Kidney (tissue), 14 donors: Measurements from ENCODE around the gene MAGEB3. TPM values are rescaled to one million over a fixed set of nuclear protein-coding genes. Genes with fewer than 3 reads are reported as not detected.
"Not testable (repeated sequence)": the region's sequence is repeated elsewhere in the genome, so short reads cannot be mapped to it uniquely, and the experiment has no call there.

Experiments
- DNase-seq, 5 donors: peaks; one replicate each; pipeline ENCODE4 v3.0.0-alpha.2; 2013 to 2020
- FAIRE-seq: peaks from 2 replicates; lab custom pipeline; 2012; peaks lifted over from hg19 to GRCh38; lab: Jason Lieb, UNC
- H3K27ac ChIP-seq, 2 donors: one replicate each; pipeline ENCODE4 v1.7.0; 2013; ENCODE audit warnings: low read depth in 2 of 2, low read length in 2 of 2, inconsistent platforms in 1 of 2
- H3K27me3 ChIP-seq: one replicate; pipeline ENCODE4 v1.7.1; 2013; ENCODE audit warnings: low read length, inconsistent platforms; ENCODE audit not compliant: control insufficient read depth, insufficient read depth
- H3K36me3 ChIP-seq, 3 donors: one replicate each; pipeline versions ENCODE4 v1.7.0 to v1.7.1; 2013; ENCODE audit warnings: low read length in 3 of 3, control low read depth in 1 of 3, inconsistent platforms in 1 of 3; ENCODE audit not compliant: insufficient read depth in 3 of 3, control insufficient read depth in 2 of 3
- H3K4me1 ChIP-seq, 3 donors: one replicate each; pipeline versions ENCODE4 v1.7.0 to v1.7.1; 2013; ENCODE audit warnings: low read length in 3 of 3, inconsistent platforms in 1 of 3, low read depth in 1 of 3; ENCODE audit not compliant: control insufficient read depth in 2 of 3, insufficient read depth in 2 of 3
- H3K4me3 ChIP-seq, 3 donors: one replicate each; pipeline versions ENCODE4 v1.7.0 to v1.8.1; 2013; ENCODE audit warnings: low read length in 3 of 3, control low read depth in 1 of 3, inconsistent platforms in 1 of 3
- H3K9ac ChIP-seq, 3 donors: one replicate each; pipeline versions ENCODE4 v1.7.0 to v1.7.1; 2013; ENCODE audit warnings: low read length in 3 of 3, control low read depth in 1 of 3, inconsistent platforms in 1 of 3
- H3K9me3 ChIP-seq, 3 donors: one replicate each; pipeline versions ENCODE4 v1.7.0 to v1.7.1; 2013; ENCODE audit warnings: low read length in 3 of 3, control low read depth in 1 of 3, inconsistent platforms in 1 of 3; ENCODE audit not compliant: control insufficient read depth in 2 of 3, insufficient read depth in 1 of 3
- intact Hi-C: fragments of 100-400 bp; cut with DNase I; formaldehyde crosslinking; loops from one replicate; pipeline ENCODE4 v1.11.1; 2022
- polyA plus RNA-seq: library from polyadenylated mRNA; stranded (reverse); fragments of 350-450 nt; fragmentation: Illumina TruSeq; extraction: RNeasy Lipid Tissue Mini Kit (QIAGEN cat#74804); gene quantifications from one replicate; pipeline ENCODE4 v1.2.3, GENCODE V29; 2014; ENCODE audit warnings: low read depth, low replicate concordance; ENCODE audit not compliant: insufficient read depth
- total RNA-seq: library from RNA; stranded (reverse); fragmentation: NEBNext Ultra II Directional; extraction: Animal tissue kit (Norgen Biotek cat#: 25700); gene quantifications from one replicate; pipeline ENCODE4 v1.2.1, GENCODE V29; 2021
- TF ChIP-seq, protein P1 (sequence below): IDR thresholded peaks from 3 replicates; pipeline ENCODE4 v1.5.1; 2012; ENCODE audit warnings: mild to moderate bottlenecking, moderate library complexity, borderline replicate concordance; ENCODE audit not compliant: insufficient read depth; ENCODE audit errors: extremely low read depth
- donor health status: control.
- donor health status: control.
- donor health status: control.
- donor health status: control.
- donor health status: control.
- donor health status: DM: yes; HTN: yes; CAD: no.
- donor health status: Normal renal cell carcinoma (clear cell type).

Gene MAGEB3
- total and polyA plus RNA-seq, 2 donors from 2014 or later: not detected

- no peak for FAIRE-seq
Measured at GRCh38 chrX:30190426-30190825, 40.0 kb upstream of the MAGEB3 start.

DNA sequence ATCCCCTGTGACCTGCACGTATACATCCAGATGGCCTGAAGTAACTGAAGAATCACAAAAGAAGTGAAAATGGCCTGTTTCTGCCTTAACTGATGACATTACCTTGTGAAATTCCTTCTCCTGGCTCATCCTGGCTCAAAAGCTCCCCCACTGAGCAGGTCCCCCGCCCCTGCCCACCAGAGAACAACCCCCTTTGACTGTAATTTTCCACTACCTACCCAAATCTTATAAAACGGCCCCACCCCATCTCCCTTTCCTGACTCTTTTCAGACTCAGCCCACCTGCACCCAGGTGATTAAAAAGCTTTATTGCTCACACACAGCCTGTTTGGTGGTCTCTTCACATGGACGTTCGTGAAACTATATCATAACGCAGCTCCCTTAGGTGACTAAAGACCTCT lies 36.5 kb upstream of the MAGEB3 start:
- H3K36me3 ChIP-seq, intact Hi-C loops, H3K27me3 ChIP-seq: not testable (repeated sequence)

More at GRCh38 chrX:30190426-30190825, 40.0 kb upstream of the MAGEB3 start:
- Histone ChIP-seq H3K4me3 (no peak overlapping the region), H3K27me3 (no peaks in the 10 kb centered on the region), H3K4me1 (no peaks in the 10 kb centered on the region), H3K9ac (no peak overlapping the region), H3K27ac (no peak overlapping the region), H3K36me3 (no peaks in the 10 kb centered on the region), H3K9me3 (no peaks in the 10 kb centered on the region)
- TF ChIP-seq, protein P1, sequence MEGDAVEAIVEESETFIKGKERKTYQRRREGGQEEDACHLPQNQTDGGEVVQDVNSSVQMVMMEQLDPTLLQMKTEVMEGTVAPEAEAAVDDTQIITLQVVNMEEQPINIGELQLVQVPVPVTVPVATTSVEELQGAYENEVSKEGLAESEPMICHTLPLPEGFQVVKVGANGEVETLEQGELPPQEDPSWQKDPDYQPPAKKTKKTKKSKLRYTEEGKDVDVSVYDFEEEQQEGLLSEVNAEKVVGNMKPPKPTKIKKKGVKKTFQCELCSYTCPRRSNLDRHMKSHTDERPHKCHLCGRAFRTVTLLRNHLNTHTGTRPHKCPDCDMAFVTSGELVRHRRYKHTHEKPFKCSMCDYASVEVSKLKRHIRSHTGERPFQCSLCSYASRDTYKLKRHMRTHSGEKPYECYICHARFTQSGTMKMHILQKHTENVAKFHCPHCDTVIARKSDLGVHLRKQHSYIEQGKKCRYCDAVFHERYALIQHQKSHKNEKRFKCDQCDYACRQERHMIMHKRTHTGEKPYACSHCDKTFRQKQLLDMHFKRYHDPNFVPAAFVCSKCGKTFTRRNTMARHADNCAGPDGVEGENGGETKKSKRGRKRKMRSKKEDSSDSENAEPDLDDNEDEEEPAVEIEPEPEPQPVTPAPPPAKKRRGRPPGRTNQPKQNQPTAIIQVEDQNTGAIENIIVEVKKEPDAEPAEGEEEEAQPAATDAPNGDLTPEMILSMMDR: no peak
- DNase-seq: no peak
- intact Hi-C loops: no loop called here

GRCh38 chrX:30196322-30196721 lies 34.1 kb upstream of the MAGEB3 start:
- H3K4me3 ChIP-seq: no peak overlapping the region
- intact Hi-C loops: no loop called here
- no peaks in the 10 kb centered on the region for H3K9me3 ChIP-seq
- no peak overlapping the region for H3K9ac ChIP-seq
- no peak overlapping the region for H3K27ac ChIP-seq
- peak; percentile 25 for FAIRE-seq
- H3K27me3 ChIP-seq: peaks cover 2% of the 10 kb centered on the region
- H3K4me1 ChIP-seq: no peaks in the 10 kb centered on the region
- DNase-seq: peak in 2 of 5 donors; percentile 10 to 12
- no peaks in the 10 kb centered on the region for H3K36me3 ChIP-seq
- TF ChIP-seq, protein P1: no peak

More for the DNA sequence above, 36.5 kb upstream of the MAGEB3 start:
- not testable (repeated sequence) for H3K27ac ChIP-seq, H3K4me1 ChIP-seq, H3K4me3 ChIP-seq, DNase-seq, FAIRE-seq, H3K9me3 ChIP-seq, H3K9ac ChIP-seq

DNA sequence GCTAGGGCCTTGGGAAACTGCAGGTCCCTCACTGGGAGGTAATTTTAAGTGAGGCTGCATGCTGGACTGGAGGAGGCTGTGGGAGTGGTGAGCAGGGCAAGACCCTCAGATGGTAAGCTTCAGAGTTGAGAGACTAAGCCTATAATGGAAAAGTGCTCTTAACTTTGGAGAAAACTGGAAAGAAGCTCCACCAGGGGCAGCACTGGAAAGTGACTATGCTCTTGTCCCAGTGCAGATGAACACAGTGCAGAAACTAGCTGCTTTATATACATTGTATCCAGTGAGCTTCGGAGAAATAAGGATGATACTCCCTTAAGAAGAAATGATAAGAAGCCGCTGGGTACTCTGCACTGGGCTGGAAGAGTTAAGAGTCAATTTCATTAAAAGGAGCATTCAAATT lies 18.3 kb upstream of the MAGEB3 start:
- Histone ChIP-seq H3K36me3 (no peaks in the 10 kb centered on the region), H3K4me1 (no peaks in the 10 kb centered on the region), H3K9ac (no peak overlapping the region), H3K9me3 (no peaks in the 10 kb centered on the region), H3K27me3 (peaks cover 2% of the 10 kb centered on the region), H3K27ac (no peak overlapping the region), H3K4me3 (no peak overlapping the region)
- DNase-seq: no peak
- TF ChIP-seq, protein P1: no peak
- intact Hi-C loops: no loop called here
- FAIRE-seq: no peak
